GM19240 (cell line): Measurements from ENCODE around the gene MLLT6.

Experiments
- DNase-seq: peaks from one replicate; pipeline ENCODE4 v3.0.0; 2011; ENCODE audit warnings: low spot score; ENCODE audit not compliant: insufficient read length

Gene MLLT6

DNA sequence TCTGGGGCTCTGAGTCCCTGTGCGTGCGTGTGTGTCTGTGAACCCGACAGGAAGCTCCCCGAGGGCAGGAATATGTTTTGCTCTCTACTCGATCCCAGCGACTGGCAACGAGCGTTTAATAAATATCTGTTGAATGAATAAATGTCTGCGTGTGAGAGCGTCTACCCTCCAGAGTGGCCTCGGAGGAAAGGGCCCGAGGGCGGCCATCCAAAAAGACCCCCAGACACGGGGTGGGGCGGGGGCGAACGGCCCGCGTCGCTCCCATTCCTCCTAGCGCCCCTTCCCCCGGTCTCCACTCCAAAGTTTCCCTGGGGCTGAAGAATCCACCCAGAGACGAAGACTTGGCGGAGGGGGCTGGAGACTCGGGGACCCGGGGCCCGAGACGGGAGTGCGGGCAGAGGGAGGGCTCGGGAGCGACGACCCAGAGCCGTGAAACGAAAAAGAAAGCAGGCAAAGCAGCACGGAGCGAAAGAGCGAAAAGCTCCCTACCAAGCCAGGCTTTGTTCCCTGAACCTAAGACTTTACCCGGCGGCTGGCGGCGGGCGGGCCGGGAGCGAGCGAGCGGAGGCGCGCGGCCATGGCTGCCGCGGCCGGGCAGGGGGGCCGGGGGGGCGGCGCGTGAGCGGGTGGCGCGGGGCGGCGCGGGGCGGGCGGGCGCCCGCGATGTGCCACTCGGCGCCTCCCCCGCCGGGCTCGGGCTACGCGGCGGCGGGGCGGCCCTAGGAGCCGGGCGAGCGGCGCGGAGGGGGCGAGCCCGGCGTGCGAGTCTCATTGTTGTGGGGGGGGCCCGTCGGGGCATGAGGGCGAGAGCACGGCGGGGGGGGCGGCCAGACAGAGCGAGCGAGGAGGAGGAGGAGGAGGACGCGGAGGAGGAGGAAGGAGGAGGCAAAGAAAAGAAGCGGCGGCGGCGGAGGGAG, at the start of gene MLLT6:
Gene MLLT6 (plus strand): TSS at position 668 of the 917 bp plus-strand sequence. CDS start 360 bp downstream, outside the sequence.
- DNase-seq = peak; percentile 77

DNA sequence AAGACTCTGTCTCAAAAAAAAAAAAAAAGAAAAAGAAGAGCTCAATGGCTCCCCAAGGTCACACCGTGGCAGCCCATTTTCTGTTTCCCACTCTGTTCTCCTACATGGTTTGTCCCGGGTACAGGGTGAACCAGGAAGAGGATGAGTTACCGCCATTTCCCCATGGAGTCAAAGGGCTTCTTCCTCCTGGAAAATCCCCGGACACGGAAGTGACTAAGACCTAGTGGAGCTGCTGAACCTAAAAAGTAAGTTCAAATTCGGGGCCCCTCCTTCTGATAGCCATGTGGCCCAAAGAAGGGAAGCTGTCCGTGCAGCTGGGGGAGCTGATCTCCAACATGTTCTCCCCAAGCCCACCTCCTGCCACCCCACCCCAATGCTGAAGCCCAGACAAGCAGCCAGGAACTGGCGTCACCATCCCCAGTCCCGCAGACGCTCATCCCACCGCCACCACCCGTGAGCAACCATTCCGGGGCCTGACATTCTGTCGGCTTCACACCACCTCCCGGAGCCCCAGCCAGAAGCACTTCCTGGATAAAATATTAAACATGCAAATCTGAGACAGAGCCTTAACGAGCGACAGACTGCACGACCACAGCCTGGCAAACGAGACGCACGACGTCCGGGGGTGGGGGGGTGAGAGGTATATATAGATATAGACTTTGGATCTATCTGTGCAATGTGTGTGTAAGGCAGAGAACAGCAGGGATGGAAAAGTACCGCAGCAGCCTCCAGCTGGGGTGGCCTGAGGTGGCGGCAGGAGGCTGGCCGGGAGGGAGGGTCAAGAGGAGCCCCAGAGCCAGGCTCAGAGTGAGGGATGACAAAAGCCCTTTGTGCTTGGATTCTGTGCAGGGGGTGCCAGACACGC, 47.9 kb upstream of the MLLT6 start:
- DNase-seq = no peak

DNA sequence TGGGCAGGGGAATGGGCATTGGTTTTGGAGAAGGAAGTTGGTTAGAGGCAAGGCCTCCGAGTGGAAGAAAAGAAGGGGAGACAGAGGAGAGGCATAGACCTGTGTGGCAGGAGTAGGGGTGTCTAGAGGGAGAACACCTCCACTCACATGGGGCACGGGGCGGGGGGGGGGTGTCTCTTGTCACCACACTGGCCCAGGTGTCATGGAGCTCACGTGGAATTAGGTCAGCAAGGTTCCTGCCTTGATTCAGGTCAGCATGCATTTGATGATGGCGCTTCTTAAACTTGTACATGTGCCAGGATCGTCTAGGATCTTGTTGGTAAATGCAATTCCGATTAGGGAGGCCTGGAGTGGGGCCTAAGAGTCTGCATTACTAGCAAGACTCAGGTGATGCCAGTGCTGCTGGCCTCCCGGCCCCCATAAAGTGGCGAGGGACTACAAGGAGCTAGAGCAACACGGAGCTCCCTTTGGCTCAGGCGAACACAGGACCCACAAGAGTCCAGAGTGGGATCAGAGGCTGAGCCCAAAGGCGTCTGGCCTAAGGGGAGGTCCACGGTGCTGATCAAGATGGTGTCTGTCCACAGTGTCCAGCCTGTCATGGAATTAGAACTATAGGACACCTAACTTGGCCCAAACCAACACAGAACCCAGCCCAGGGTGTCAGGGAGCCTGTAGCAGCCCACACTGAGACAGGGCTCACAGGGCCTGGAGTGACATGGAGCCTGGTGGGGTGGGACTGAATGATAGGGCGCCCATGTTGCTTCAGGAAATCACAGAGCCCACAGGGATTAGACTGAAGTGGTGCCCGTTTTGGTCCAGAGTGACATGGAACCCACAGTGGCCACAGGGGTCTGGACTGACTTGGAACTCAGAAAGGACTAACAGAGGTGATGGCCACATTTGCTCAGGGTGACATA, 47.0 kb upstream of the MLLT6 start:
- DNase-seq = no peak

DNA sequence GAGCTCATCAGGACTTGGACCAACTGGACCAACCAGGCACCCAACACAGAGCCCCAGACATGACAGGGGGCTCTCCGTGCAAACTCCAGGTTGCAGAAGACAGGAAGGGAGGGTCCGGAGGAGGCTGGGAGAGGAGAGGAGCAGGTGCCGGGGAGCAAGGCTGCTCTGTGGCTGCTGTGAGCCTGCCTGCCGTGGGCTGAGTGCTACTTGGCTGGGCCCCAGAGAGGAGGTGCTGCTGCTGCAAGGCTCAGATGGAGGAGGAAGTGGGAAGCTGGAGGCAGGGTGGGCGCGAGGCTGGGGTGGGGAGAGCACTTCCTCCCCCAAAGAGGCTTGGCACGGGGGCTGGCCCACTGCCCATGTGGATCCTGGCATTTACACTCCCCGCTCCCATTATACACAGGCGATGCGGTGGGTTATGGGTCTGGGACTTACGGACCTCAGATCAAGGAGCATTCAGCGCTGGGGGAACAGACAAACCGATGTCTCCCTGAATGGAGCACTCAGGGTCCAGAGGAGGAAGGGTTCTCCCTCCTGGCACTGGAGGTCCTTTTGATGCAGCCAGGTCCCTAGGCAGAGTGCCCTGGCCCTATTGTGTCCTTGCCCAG, 46.2 kb upstream of the MLLT6 start:
- DNase-seq = no peak

DNA sequence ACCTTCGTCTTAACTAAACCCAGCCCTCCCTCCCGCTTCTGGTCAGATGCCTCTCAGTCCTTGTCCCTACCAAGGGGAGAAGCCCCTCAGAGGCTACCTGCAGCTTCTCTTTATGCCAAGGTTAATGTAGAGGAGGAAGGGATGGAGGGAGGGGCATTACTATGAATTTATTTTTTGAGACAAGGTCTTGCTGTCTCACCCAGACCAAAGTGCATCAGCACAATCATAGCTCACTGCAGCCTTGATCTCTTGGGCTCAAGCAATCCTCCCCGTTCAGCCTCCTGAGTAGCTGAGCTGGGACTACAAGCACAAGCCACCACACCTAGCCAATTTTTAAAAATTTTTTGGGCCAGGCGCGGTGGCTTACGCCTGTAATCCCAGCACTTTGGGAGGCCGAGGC, 45.7 kb upstream of the MLLT6 start:
- no peak for DNase-seq

DNA sequence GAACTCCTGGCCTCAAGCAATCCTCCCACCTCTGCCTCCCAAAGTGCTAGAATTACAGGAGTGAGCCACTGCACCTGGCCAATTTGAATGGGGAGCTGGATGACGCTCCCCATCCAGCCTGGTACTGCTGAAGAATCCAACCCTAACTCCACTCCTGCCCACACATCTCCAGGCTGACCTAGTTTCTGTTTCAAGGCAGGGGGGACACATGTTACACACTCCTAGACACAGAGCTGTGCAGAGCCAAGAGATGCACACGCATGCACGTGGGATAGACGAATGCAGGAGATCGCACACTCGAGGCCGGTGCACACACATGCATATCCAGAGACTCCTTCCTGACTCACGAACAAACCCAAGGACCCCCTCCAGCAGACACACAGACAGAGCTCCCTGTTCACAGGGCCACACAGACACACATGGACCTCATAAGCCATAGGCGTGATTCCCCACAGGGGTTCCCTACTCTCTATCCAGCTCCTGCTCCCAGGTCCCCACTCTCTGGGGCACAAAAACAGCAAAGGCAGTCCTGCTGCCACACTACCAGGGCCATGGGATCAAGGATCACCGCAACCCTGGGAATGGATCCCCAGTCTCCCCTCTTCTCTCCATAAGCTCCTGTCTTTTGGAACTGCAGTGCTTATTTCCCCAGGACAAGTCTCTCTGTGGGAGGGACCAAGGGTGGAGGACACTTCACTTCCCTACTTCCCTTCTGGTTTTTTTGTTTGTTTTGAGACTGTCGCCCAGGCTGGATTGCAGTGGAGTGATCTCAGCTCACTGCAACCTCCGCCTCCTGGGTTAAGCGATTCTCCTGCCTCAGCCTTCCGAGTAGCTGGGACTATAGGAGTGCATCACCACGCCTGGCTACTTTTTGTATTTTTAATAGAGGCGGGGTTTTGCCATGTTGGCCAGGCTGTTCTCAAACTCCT, 44.7 kb upstream of the MLLT6 start:
- no peak for DNase-seq

DNA sequence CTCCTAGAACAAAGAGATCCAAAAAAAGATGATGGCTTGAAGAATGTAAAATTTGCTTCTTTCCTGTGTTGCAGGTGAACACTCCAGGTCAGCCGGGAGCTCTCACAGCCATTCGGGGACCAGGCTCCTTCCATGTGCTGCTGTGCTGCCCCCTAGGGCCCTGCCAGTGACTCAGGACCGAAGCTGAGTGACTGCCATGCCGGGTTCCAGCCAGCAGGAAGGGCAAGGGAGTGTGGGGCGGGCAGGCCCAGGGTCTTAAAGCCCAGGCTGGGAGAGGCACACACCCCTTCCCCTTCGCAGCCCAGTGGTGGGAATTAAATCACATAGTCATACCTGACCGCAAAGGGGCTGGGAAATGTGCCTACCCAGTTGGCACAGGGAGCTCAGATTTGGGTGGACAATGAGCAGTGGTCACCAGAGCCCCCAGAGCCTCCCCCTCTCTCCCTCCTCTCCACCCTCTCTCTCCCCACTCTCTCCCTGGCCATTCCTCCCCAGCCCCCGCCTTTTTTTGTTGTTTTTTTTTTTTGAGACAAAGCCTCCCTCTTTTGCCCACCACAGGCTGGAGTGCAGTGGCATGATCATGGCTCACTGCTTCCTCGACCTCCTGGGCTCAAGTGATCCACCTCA, 41.8 kb upstream of the MLLT6 start:
- peak; percentile 58 for DNase-seq

DNA sequence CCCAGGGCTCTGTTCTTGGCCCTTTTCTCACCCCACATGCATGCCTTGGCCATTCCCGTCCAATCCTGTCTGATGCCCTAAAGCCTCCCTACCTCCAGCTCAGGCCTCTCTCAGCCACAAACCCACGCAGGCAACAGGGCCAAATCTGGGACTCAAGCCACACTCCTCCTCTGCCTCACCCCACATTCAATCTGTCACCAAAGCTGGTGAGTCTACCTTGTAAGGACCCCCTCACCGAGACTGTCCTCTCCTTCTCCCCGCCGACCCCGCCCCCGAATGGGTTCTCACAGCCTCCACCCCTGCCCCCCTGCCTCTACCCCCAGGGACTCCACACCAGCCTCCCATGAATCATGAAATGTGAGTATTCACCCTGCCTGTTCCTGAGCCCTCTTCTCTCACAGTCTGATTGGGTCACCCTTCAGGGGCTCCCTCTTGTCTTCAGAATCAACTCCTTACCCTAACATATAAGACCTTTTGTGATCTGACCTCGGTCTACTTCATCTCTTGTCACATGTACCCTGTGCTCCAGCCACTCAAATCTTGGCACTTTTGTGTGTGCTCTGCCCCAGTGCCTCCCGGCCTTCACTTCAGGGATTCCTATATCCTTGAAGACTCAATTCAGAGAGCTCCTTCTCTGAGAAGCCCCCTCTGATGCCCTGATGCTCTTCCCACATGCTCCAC, 41.0 kb upstream of the MLLT6 start:
- DNase-seq = no peak

DNA sequence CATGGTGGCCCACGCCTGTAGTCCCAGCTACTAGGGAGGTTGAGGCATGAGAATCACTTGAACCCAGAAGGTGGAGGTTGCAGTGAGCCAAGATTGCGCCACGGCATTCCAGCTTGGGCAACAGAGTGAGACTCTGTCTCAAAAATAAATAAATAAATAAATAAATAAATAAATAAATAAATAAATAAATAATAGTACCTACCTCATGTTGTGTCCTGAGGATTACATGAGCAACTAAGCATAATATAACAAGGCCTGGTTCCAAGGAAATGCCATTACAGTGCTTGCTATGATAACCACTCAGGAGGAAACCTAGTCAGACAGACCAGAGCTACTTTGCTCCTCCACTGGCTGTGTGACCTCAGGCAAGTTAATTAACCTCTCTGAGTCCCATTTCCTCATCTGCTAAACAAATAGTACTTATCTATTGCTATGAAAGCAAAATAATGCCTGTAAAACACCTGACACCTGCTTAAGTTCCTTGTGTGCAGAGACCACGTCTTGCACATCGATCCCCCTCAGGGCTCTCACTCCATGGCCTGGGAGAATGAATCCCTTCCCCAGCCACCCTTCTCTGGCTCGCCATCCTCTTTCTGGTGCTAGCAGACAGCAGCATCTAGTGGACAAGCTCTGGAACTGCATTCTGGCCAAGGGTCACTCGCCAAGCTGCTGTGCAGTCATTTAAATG, 37.8 kb upstream of the MLLT6 start:
- peak; percentile 77 for DNase-seq

DNA sequence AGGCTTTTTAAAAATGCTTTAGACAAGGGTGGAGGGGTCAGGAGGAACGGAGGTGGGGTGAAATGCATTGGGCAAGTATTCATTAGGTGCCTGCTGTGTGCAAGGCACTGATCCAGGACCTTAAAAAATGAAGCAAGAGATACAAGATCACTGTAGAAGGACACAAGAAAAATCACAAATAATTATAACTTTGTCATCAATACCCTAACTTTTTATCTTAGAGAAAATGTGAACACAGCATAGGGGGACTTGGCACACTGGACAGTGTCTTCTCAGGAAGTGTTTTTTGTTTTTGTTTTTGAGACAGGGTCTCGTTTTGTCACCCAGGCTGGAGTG, 37.3 kb upstream of the MLLT6 start:
- DNase-seq = no peak

DNA sequence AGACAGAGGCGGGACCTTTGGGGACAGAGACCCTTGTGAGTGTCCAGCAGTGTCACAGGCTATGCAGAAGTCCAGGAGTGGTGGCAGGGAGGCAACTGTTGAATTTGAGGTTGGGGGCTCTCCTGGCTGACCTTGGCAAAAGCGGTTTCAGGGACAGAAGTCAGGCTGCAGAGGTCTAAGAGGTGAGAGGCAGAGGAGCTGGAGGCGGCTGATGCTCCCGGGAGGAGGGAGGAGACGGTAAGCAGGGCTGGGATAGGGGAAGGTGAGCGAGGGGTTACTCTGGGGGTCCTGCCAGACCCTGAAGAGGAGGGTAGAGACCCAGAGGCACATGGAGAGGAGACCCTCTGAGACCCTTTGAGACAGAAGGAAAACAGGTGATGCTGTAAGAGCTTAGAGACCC, 35.6 kb upstream of the MLLT6 start:
- no peak for DNase-seq

DNA sequence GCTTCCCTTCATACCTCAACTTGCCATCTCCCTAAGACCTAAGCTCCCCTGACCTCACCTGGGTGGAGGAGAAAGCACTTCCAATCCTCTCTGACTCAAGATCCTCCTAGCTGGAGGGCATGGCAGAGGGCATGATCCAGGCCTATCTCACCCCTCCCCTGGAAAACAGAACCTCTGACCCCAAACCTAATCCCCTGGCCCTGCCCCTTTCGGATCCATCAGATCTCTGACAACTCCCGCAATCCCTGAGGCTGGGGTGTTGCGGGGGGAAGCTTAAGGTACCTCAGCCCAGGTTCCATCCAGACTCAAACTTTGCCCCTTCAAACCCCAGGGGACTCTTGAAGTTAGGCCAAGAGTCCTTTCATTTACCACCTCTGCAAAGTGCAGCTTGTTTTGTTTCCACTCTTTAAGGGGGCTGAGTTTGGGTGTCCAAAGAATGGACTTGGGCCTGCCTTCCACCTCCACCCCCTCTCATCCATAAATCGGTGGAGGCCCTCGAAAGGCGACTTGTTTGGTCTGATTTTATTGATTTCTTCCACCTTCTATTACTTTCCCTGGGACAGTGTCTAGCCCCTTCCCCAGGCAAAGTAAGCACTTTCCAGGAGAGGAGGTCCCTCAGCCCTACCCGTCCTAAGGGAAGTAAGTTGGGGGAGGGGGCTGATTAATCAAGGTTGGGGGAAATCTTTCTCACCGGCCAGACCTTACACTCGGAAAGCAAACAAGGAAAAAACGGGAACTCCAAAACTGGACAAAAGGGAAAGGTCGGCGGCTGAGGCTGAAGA, 32.9 kb upstream of the MLLT6 start:
- DNase-seq = no peak

DNA sequence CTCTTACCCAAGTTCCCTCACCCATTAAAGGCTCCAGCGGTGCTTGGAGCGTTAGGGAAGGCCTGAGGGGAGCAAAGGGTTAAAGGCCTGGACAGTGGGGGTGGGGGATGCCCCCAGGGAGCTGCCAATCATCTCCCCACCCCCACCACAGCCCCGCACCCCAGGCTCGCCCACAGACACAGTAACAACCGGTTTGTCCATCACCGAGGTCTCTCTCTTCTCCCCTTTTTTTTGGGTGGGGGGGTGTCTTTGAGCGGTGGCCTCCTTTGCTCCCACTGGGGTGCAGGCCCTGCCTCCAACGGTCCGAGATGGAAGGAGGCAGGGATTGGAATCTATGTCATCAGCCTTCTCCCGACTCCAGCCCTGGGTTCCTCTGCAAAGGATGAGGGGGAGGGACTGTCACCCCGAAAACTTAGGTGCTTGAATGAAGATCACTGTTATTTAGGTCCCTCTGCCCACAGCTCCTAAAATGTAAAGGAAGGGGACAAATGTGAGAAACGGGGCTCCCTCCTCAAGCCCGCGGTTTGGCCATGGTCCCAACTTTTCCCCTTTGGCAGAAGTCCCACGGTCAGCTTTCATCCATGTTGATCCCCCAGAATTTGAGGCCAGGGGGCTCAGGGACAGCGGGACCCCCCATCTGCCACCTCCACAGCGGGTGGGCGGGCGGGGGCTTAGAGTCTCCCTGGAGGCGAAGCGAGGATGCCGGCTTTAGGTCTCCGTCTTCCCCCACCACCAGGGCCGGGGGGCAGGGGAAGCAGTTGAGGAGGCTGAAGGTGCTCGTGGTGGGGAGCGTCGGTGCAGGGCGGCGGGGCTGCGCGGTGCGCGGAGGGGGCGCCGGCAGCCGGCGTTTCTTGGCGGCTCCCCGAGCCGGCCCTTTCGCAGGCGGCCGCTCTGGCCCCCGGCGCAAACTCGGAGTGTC, 32.0 kb upstream of the MLLT6 start:
- DNase-seq = no peak

DNA sequence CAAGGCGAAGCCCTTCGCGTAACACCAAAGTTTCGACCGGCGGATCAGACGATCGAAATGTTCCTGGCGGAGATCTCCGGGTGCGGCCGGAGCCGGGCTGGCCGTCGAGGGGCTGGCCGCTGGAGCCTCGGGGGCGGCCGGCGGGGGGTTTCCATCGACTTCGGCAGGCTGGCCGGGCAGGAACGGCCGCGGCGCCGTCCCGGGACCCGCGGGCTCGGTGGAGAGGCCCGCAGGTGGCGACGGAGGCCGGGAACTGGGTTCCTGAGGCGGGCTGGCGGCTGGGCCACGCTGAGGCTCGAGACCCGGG, 31.4 kb upstream of the MLLT6 start:
- no peak for DNase-seq

DNA sequence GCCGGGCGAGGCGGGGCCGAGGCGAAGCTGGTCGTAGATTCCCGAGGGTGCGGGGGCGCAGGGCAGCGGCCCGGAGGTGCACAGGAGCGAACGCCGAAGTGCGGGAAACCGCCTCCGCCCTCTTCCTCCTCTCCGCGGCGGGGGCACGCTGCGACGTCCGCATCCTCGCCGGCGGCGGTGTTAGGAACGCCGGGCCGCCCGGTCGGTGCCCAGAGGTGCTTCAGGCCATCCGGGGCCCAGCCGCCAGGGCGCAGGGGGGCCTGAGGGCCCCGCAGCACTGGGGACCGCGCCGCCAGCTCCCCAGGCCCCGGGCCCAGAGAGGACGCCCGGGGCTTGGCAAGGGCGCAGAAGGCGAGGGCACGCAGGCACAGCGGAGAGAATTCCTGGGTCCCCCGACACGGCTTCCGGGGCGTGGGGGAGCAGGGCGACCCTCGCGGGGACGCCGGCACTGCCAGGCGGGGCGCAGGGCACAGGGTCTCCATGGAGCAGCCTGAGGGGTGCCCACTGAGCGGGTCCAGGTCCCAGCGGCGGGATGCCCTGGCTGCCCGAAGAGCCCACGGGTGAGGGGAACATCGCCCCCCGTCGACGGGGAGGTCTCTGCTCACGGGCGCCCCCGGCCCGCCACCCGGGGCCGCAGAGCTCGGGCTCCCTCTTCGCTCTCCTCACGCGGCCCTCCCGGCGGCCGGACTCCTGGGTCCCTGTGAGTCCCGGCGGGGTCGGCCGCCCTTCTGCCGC, 30.9 kb upstream of the MLLT6 start:
- DNase-seq = no peak
